Naive B cell (primary cell): ENCODE measurements around the gene ACSBG1. TPM values are rescaled to one million over a fixed set of nuclear protein-coding genes. Genes with fewer than 3 reads are reported as not detected.
A peak's percentile ranks its signal among the peaks of the same experiment; 100 is the strongest.

ENCODE experiments used
- ATAC-seq, 2 donors: fragments of 150-1000 bp; cut with Tn5 transposase; 2 replicates each; pipeline ENCODE4 v1.10.0; 2021; ENCODE audit warnings: low read depth in 2 of 2, mild to moderate bottlenecking in 2 of 2, moderate library complexity in 2 of 2
- DNase-seq: peaks from one replicate; pipeline ENCODE4 v3.0.0; 2022
- H3K27ac Mint-ChIP-seq, 6 donors: one replicate each; pipeline ENCODE4 v1.8.0; 2020 to 2022; ENCODE audit warnings: mild to moderate bottlenecking in 6 of 6, mixed read lengths in 6 of 6, moderate library complexity in 5 of 6, inconsistent platforms in 2 of 6
- H3K27me3 Mint-ChIP-seq, 3 donors: one replicate each; pipeline ENCODE4 v1.8.0; 2021 to 2022; ENCODE audit warnings: mixed read lengths in 3 of 3, mild to moderate bottlenecking in 1 of 3
- H3K36me3 Mint-ChIP-seq, 2 donors: one replicate each; pipeline ENCODE4 v1.8.0; 2020 to 2022; ENCODE audit warnings: mixed read lengths in 2 of 2, inconsistent platforms in 1 of 2, mild to moderate bottlenecking in 1 of 2
- H3K4me1 Mint-ChIP-seq, 3 donors: one replicate each; pipeline ENCODE4 v1.8.0; 2020 to 2022; ENCODE audit warnings: mixed read lengths in 3 of 3, inconsistent platforms in 1 of 3, mild to moderate bottlenecking in 1 of 3, moderate library complexity in 1 of 3
- H3K4me3 Mint-ChIP-seq, 8 donors: one replicate each; pipeline ENCODE4 v1.8.0; 2020 to 2022; ENCODE audit warnings: mild to moderate bottlenecking in 8 of 8, mixed read lengths in 8 of 8, moderate library complexity in 8 of 8, inconsistent platforms in 2 of 8
- H3K9me3 Mint-ChIP-seq, 7 donors: one replicate each; pipeline ENCODE4 v1.8.0; 2020 to 2022; ENCODE audit warnings: mixed read lengths in 7 of 7, mild to moderate bottlenecking in 5 of 7, inconsistent platforms in 2 of 7, moderate library complexity in 1 of 7
- polyA plus RNA-seq, 6 donors: library from polyadenylated mRNA; unstranded; fragments of 300-500 nt; fragmentation: Illumina TruSeq; gene quantifications; one replicate each; pipeline ENCODE4 v1.2.3, GENCODE V29; 2021; ENCODE audit warnings: low read depth in 6 of 6

Gene ACSBG1, protein sequence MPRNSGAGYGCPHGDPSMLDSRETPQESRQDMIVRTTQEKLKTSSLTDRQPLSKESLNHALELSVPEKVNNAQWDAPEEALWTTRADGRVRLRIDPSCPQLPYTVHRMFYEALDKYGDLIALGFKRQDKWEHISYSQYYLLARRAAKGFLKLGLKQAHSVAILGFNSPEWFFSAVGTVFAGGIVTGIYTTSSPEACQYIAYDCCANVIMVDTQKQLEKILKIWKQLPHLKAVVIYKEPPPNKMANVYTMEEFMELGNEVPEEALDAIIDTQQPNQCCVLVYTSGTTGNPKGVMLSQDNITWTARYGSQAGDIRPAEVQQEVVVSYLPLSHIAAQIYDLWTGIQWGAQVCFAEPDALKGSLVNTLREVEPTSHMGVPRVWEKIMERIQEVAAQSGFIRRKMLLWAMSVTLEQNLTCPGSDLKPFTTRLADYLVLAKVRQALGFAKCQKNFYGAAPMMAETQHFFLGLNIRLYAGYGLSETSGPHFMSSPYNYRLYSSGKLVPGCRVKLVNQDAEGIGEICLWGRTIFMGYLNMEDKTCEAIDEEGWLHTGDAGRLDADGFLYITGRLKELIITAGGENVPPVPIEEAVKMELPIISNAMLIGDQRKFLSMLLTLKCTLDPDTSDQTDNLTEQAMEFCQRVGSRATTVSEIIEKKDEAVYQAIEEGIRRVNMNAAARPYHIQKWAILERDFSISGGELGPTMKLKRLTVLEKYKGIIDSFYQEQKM
- under 1 TPM in 3 of 6 donors, not detected in 3; 0.06 to 0.17 (median 0.15) TPM for polyA plus RNA-seq

DNA sequence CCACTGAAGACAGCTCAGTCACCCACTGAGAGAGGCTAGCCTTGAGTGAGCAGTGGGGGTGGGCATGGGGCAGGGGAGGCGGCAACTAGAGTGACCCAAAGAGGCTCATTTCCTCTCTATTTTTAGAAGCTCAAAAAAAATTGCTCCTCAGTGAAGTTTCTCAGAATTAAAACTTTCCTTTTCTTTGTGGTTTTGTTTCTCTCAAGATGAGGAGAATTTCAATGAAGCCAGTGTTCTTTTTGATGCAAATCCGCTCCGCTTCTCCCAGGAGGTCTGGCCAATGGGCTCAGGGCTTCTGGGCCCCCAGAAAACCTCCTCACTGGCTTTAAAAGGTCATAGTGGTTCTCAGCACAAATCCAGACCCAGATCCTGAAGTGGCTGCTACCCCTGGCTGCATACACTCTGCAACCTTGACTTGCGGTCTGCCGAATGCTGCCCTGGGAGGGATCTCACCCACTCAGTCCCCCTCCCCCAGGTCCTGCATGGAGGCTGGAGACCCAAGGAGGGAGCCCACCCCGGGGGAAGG is at the start of gene ACSBG1:
Gene ACSBG1 (minus strand): TSS at position 51 of the 526 bp plus-strand sequence. CDS start 64 bp downstream, outside the sequence.
- no peaks in the 10 kb centered on the region for H3K9me3 Mint-ChIP-seq
- no peak within 1 kb of the TSS for H3K4me3 Mint-ChIP-seq
- H3K27ac Mint-ChIP-seq: peak within 1 kb of the TSS in 3 of 6 donors; percentile 14 to 92 (median 89)
- ATAC-seq (no peak), DNase-seq (no peak)
- no peaks in the 10 kb centered on the region for H3K4me1 Mint-ChIP-seq
- H3K27me3 Mint-ChIP-seq: peaks cover 0 to 21% (median 12%) of the 10 kb centered on the region in 3 donors
- no peaks in the 10 kb centered on the region for H3K36me3 Mint-ChIP-seq

DNA sequence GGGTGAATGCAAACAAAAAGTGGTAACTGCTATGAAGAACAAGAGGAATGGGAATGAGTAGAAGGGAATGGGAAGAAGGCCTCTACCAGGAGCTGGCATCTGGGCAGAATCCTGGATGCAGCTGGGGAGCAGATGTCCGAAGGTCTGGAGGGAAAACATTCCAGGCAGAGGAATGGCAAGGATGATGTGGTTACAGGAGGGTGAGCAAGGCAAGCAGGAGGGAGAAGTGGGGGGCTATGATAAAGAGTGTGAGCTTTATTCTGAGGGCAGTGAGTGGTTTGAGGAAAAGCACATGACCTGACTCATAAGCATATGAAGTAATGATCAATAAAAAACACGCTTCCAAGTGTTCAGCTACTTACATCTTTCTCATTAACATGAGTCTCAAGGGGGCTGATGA is 48.0 kb upstream of the ACSBG1 start:
- peaks cover 22 to 26% of the 10 kb centered on the region in 2 donors for H3K36me3 Mint-ChIP-seq
- no peaks in the 10 kb centered on the region for H3K27me3 Mint-ChIP-seq
- ATAC-seq (no peak), DNase-seq (no peak)
- H3K27ac Mint-ChIP-seq: no peak overlapping the region
- no peaks in the 10 kb centered on the region for H3K4me1 Mint-ChIP-seq
- no peak overlapping the region for H3K4me3 Mint-ChIP-seq
- H3K9me3 Mint-ChIP-seq: no peaks in the 10 kb centered on the region

DNA sequence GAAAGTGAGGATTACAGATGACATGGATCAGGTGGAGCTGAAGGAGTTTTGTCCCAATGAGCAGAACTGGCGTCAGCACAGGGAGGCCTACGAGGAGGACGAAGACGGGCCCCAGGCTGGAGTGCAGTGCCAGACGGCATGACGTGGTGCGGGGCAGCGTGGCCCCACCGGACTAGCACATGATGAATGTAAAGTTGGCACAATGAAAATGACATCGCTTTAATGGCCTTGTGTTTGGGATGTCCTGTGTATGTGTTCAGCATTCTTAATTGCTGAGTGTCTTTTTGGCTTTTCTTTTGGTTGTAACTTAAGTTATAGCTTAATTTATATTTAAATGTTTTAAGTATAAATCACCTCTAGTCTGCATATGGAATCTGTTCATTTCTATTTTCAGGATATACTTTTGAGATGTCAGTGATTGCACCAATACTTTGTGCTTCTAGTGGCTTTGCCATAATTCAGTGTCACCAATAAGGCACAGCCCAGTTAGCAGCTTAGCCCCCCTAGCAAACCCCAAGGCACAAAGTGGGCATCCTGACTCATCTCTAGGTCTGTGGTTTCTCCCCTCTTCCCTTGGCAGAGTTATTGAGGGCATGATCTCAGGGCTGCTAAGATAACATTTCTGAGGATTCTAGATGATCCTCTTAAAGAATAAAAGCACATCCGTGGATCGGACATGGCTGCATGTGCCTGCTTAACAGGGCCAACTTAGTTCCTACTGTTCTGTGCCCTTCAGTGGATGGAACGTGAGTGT is 46.1 kb upstream of the ACSBG1 start:
- Mint-ChIP-seq H3K27ac (no peak overlapping the region), H3K4me3 (no peak overlapping the region), H3K27me3 (no peaks in the 10 kb centered on the region), H3K9me3 (no peaks in the 10 kb centered on the region), H3K4me1 (no peaks in the 10 kb centered on the region), H3K36me3 (peaks cover 11 to 15% of the 10 kb centered on the region in 2 donors)
- ATAC-seq: no peak
- DNase-seq: no peak

DNA sequence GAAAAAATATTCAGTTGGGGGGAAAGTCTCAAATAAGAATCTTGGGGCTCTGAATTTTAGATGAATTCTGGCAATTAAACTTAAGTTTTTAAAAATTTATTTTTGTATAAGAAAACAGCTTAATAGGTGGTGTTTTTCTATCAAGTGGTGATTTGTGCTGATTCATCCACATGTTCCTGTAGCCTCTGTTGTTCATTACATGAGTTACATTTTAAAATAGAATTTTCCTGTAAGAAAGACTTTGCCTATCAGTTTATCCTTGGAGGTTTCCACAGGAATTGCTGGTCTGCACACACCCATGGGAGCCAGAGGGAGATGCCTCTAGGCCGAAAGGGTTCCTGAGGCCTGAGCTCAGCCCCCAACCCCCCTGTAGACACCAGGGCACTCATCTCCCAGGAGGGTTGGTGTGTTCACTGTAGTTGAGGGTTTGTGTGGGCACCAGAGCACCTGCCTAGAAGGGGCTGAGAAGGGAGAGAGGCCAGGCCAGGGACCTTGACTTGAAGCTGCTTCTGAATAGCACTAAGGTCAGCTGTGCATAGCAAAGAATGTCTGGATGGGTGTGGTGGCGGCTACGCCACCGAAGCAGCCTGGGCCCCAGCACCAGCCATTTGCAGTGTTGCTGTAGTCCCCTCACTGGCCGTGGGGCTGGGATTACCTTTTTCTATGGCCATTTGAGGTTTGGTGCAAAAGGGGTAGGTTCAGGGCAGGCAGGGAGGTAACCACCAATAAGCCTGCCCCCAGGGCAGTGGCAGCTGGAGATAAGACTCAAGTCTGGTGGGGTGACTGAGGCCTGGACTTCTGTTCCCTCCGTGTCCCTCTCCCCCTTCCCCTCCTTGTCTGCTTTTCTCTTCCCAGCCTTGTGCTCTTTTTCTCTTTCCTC is 41.9 kb upstream of the ACSBG1 start:
- Mint-ChIP-seq H3K4me1 (no peaks in the 10 kb centered on the region), H3K36me3 (peaks cover 0 to 7% of the 10 kb centered on the region in 2 donors), H3K9me3 (peaks cover 0 to 2% (median 0%) of the 10 kb centered on the region in 7 donors), H3K27ac (peak overlapping the region in 1 of 6 donors; percentile 43), H3K4me3 (no peak overlapping the region), H3K27me3 (no peaks in the 10 kb centered on the region)
- ATAC-seq: no peak
- DNase-seq: no peak

DNA sequence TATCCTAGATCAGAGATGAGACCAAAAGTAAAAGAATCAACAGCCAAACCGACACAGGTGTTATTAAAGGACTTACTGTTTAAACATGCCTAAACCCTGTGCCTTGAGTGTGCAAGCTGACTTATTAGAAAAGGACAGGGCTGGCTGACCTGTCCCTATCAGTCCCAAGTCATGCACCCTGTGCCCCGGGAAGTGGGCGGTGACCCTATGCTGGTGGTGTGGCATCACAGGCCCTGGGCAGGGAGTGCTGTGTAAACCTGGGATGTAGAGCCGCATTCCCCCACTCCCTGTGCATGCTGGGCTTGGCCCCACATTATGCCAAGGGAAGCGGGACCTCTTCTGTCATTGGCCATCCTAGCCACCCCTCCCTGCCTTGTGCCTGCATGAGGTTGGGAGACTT is 40.6 kb upstream of the ACSBG1 start:
- DNase-seq: no peak
- Mint-ChIP-seq H3K4me3 (no peak overlapping the region), H3K27ac (no peak overlapping the region), H3K9me3 (peaks cover 0 to 2% (median 0%) of the 10 kb centered on the region in 7 donors), H3K36me3 (peaks cover 0 to 4% of the 10 kb centered on the region in 2 donors), H3K27me3 (no peaks in the 10 kb centered on the region), H3K4me1 (no peaks in the 10 kb centered on the region)
- ATAC-seq: no peak

DNA sequence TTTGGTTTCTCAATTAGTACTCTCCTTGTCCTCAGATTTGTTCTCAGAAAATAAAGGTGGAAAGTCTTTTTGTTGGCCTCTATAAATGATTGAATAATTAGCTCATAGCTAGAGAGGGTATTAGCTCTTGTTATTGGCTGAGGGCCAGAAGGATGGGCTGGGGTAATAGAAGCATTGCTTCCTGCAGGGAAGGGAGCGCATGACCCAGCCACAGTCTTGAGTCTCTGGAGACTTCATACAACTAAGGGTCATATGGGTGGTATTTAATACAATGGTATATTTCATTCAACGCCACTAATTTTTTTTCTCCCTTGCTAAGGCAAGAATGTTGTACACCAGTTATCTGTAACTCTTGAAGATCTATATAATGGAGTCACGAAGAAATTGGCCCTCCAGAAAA is 38.4 kb upstream of the ACSBG1 start:
- Mint-ChIP-seq H3K4me3 (no peak overlapping the region), H3K27me3 (no peaks in the 10 kb centered on the region), H3K36me3 (no peaks in the 10 kb centered on the region), H3K9me3 (peaks cover 0 to 2% (median 0%) of the 10 kb centered on the region in 7 donors), H3K4me1 (peaks cover 0 to 6% (median 0%) of the 10 kb centered on the region in 3 donors), H3K27ac (no peak overlapping the region)
- no peak for DNase-seq
- no peak for ATAC-seq

DNA sequence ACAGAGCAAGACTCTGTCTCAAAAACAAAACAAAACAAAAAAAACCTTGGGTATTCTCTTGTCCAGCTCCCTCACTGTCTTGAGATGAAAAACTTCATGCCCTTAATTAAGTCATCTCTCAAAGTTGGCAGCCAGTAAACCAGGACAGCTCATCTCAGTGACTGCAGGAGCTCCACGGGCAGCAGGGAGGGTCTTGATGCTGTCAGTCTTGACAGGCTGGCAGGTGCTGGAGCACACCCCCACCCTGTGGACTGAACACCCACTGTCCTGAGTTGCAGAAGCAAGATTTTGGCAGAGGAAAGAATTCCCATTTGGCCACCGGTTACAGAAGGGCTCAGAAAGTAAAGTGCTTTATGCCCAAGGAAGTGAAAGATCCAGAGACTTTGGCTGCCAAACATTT is 38.0 kb upstream of the ACSBG1 start:
- ATAC-seq: no peak
- Mint-ChIP-seq H3K27ac (peak overlapping the region in 2 of 6 donors; percentile 39 to 50), H3K9me3 (peaks cover 0 to 2% (median 0%) of the 10 kb centered on the region in 7 donors), H3K27me3 (no peaks in the 10 kb centered on the region), H3K4me1 (peaks cover 0 to 6% (median 0%) of the 10 kb centered on the region in 3 donors), H3K4me3 (no peak overlapping the region), H3K36me3 (no peaks in the 10 kb centered on the region)
- DNase-seq: no peak

DNA sequence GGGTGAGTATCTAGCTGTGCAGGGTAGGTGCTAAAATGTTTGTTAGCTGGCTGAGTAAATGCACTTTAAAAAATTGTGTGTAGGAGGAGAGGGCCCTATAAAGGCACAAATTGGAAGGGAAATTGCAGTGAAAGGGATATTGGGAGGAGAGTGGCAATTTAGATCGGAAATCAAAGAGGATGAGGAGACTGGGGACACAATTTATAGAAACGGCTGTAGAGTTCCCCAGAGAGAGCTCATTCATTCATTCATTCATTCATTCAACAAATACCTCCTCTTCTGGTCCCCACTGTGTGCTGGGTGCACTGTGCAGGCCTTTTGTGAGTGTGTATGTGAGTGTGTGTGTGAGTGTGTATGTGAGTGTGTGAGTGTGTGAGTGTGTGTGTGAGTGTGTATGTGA is 32.4 kb upstream of the ACSBG1 start:
- no peak for DNase-seq
- H3K4me3 Mint-ChIP-seq: no peak overlapping the region
- H3K27ac Mint-ChIP-seq: peak overlapping the region in 1 of 6 donors; percentile 66
- no peak for ATAC-seq
- no peaks in the 10 kb centered on the region for H3K27me3 Mint-ChIP-seq
- no peaks in the 10 kb centered on the region for H3K36me3 Mint-ChIP-seq
- H3K9me3 Mint-ChIP-seq: no peaks in the 10 kb centered on the region
- H3K4me1 Mint-ChIP-seq: peaks cover 4 to 18% (median 16%) of the 10 kb centered on the region in 3 donors

DNA sequence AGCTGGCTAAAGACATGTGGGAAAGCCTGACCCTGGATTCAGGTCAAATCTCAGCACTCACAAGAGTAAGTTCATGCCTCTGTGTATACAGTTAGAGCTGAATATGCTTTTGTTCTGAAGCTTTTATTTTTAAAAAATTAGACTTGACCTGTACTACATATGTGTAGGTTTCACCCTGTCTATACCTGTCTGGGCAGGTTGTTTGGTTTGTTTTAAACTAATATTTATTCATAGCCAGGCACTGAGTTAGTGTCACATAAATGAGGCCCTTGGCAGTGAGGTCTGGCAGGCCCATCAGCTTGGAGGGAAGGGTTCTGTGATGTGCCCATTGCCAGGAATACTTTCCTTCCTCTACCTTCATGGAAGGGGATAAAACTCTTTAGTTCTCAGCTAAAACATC is 31.9 kb upstream of the ACSBG1 start:
- Mint-ChIP-seq H3K4me1 (peaks cover 4 to 18% (median 16%) of the 10 kb centered on the region in 3 donors), H3K27ac (peak overlapping the region in 2 of 6 donors; percentile 52 to 81), H3K9me3 (no peaks in the 10 kb centered on the region), H3K36me3 (no peaks in the 10 kb centered on the region), H3K4me3 (peak overlapping the region in 5 of 8 donors; percentile 79 to 91 (median 83)), H3K27me3 (no peaks in the 10 kb centered on the region)
- DNase-seq (no peak), ATAC-seq (no peak)

DNA sequence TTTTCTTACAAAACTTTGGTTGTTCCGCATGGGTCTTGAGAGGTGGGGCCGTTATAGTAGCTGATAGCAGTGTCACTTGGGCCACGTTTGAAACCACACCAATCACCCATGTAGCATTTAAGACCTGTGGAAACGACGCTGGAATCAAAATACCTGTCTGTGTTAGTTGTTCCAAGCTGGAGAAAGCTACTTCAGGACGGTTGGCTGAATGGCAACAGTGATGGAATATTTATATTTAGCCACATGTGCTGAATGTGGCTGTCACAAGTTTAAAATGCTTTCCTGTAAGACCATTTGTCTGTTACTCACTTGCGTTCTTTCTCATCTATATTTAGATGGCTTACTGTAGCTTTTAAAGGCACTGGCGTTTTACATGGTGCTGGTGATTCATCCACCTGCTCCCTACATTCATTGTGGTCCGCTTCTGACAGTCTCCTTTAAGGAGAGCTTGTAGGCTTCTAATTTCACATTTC is 31.4 kb upstream of the ACSBG1 start:
- ATAC-seq (no peak), DNase-seq (no peak)
- Mint-ChIP-seq H3K9me3 (no peaks in the 10 kb centered on the region), H3K27ac (peak overlapping the region in 2 of 6 donors; percentile 52 to 81), H3K27me3 (no peaks in the 10 kb centered on the region), H3K4me1 (peaks cover 4 to 18% (median 16%) of the 10 kb centered on the region in 3 donors), H3K36me3 (no peaks in the 10 kb centered on the region), H3K4me3 (peak overlapping the region in 7 of 8 donors; percentile 58 to 91 (median 82))

DNA sequence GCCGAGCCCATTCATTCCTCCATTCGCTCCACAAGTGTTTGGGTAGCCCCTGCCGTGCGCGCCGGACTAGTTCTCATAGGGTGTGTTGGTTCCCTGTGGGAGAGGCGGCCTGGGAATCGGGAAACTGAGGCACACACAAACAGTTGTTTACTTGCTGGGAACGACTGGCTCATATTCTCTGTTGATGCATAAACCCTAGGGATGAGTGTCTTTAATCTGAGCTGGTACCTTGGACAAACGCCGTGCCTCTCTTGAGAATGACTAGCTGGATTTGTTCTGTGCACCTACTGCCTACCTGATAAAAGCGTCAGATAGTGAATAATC is 30.7 kb upstream of the ACSBG1 start:
- Mint-ChIP-seq H3K4me3 (peak overlapping the region; percentile 79 to 91 (median 86)), H3K9me3 (no peaks in the 10 kb centered on the region), H3K4me1 (peaks cover 4 to 18% (median 16%) of the 10 kb centered on the region in 3 donors), H3K36me3 (no peaks in the 10 kb centered on the region), H3K27me3 (peaks cover 0 to 5% (median 4%) of the 10 kb centered on the region in 3 donors), H3K27ac (peak overlapping the region in 3 of 6 donors; percentile 28 to 81 (median 56))
- DNase-seq: no peak
- ATAC-seq: no peak
